Liver (tissue), 9 donors: ENCODE measurements around the gene ST7L. TPM values are rescaled to one million over a fixed set of nuclear protein-coding genes. Genes with fewer than 3 reads are reported as not detected.

Experiments
- DNase-seq: peaks from one replicate; pipeline ENCODE4 v3.0.0-alpha.2; 2017; ENCODE audit warnings: low spot score
- H3K27ac ChIP-seq, 2 donors: one replicate each; pipeline ENCODE4 v1.7.0; 2013; ENCODE audit warnings: inconsistent platforms in 2 of 2, low read length in 2 of 2, control low read depth in 1 of 2, low read depth in 1 of 2, mild to moderate bottlenecking in 1 of 2
- H3K27me3 ChIP-seq, 4 donors: one replicate each; pipeline versions ENCODE4 v1.6.1 to v1.7.0; 2013; ENCODE audit warnings: low read length in 3 of 4, inconsistent platforms in 1 of 4, mild to moderate bottlenecking in 1 of 4, moderate library complexity in 1 of 4; ENCODE audit not compliant: control insufficient read depth in 4 of 4, insufficient read depth in 4 of 4
- H3K36me3 ChIP-seq, 4 donors: one replicate each; pipeline versions ENCODE4 v1.6.1 to v1.7.0; 2013; ENCODE audit warnings: low read length in 3 of 4, mild to moderate bottlenecking in 3 of 4, low read depth in 1 of 4, moderate library complexity in 1 of 4; ENCODE audit not compliant: control insufficient read depth in 4 of 4, insufficient read depth in 3 of 4
- H3K4me1 ChIP-seq, 4 donors: one replicate each; pipeline versions ENCODE4 v1.6.1 to v1.7.0; 2013; ENCODE audit warnings: low read length in 3 of 4, mild to moderate bottlenecking in 3 of 4, moderate library complexity in 1 of 4; ENCODE audit not compliant: control insufficient read depth in 4 of 4, insufficient read depth in 4 of 4
- H3K4me3 ChIP-seq, 3 donors: one replicate each; pipeline versions ENCODE4 v1.6.1 to v1.7.0; 2013; ENCODE audit warnings: low read length in 3 of 3, control low read depth in 1 of 3, low read depth in 1 of 3, mild to moderate bottlenecking in 1 of 3
- H3K9ac ChIP-seq, 2 donors: one replicate each; pipeline ENCODE4 v1.7.0; 2013; ENCODE audit warnings: low read length in 2 of 2, mild to moderate bottlenecking in 2 of 2, moderate library complexity in 2 of 2, control low read depth in 1 of 2, low read depth in 1 of 2
- H3K9me3 ChIP-seq, 4 donors: one replicate each; pipeline versions ENCODE4 v1.6.1 to v1.7.0; 2013; ENCODE audit warnings: low read length in 3 of 4; ENCODE audit not compliant: control insufficient read depth in 4 of 4
- EGR1 ChIP-seq, 2 donors: IDR thresholded peaks; 2 replicates each; pipeline ENCODE4 v1.6.1; 2016 to 2018; ENCODE audit warnings: antibody characterized with exemption in 2 of 2, low read depth in 2 of 2
- FOXA1 ChIP-seq: IDR thresholded peaks from 2 replicates; pipeline ENCODE4 v1.6.1; 2016; ENCODE audit warnings: antibody characterized with exemption
- FOXA2 ChIP-seq: IDR thresholded peaks from 2 replicates; pipeline ENCODE4 v1.6.1; 2016; ENCODE audit warnings: antibody characterized with exemption
- GABPA ChIP-seq, 2 donors: IDR thresholded peaks in 1 of 2; conservative IDR thresholded peaks in 1 of 2; 2 replicates each; pipeline ENCODE4 v1.6.1; 2016; ENCODE audit warnings: antibody characterized with exemption in 2 of 2, mild to moderate bottlenecking in 1 of 2, moderate library complexity in 1 of 2
- HNF4A ChIP-seq, 2 donors: conservative IDR thresholded peaks; 2 replicates each; pipeline ENCODE4 v1.6.1; 2016; ENCODE audit warnings: antibody characterized with exemption in 2 of 2, mild to moderate bottlenecking in 2 of 2
- HNF4G ChIP-seq: IDR thresholded peaks from 2 replicates; pipeline ENCODE4 v1.6.1; 2016; ENCODE audit warnings: antibody characterized with exemption
- JUND ChIP-seq, 2 donors: IDR thresholded peaks; 2 replicates each; pipeline ENCODE4 v1.6.1; 2016; ENCODE audit warnings: antibody characterized with exemption in 2 of 2
- NR2F2 ChIP-seq: IDR thresholded peaks from 2 replicates; pipeline ENCODE4 v1.6.1; 2016; ENCODE audit warnings: antibody characterized with exemption
- RAD21 ChIP-seq, 2 donors: IDR thresholded peaks; 2 replicates each; pipeline ENCODE4 v1.6.1; 2016; ENCODE audit warnings: antibody characterized with exemption in 2 of 2, mild to moderate bottlenecking in 2 of 2
- RXRA ChIP-seq, 2 donors: IDR thresholded peaks; 2 replicates each; pipeline ENCODE4 v1.6.1; 2017 to 2018; ENCODE audit warnings: antibody characterized with exemption in 2 of 2, mild to moderate bottlenecking in 1 of 2
- SP1 ChIP-seq: IDR thresholded peaks from 2 replicates; pipeline ENCODE4 v1.6.1; 2018; ENCODE audit warnings: antibody characterized with exemption, mild to moderate bottlenecking
- TAF1 ChIP-seq: conservative IDR thresholded peaks from 2 replicates; pipeline ENCODE4 v1.6.1; 2016; ENCODE audit warnings: antibody characterized with exemption, mild to moderate bottlenecking
- YY1 ChIP-seq: IDR thresholded peaks from 2 replicates; pipeline ENCODE4 v1.6.1; 2016; ENCODE audit warnings: antibody characterized with exemption, mild to moderate bottlenecking
- WGBS: extraction: QIAGEN DNeasy Blood & Tissue Kit; methylation state at CpG from one replicate; pipeline ENCODE4 v1.1.7; 2013; 5-methylcytosine and 5-hydroxymethylcytosine counted together
- polyA plus RNA-seq, 2 donors: library from polyadenylated mRNA; stranded (reverse) in 1 of 2; unstranded in 1 of 2; fragments of 200-250 nt in 1 of 2; fragments of >200 nt in 1 of 2; fragmentation: Nextera tagmentation in 1 of 2; extraction: Ambion mirVana in 1 of 2; gene quantifications; one replicate each; pipeline versions ENCODE4 v1.2.1 to v1.2.3, GENCODE V29; 2013 to 2015
- total RNA-seq, 2 donors: library from RNA; depleted of rRNA; stranded (reverse); fragments of >200 nt; gene quantifications; one replicate each; pipeline ENCODE4 v1.2.3, GENCODE V29; 2014
- TF ChIP-seq, protein P1 (sequence below): IDR thresholded peaks from 2 replicates; pipeline ENCODE4 v1.6.1; 2016; ENCODE audit warnings: antibody characterized with exemption, mild to moderate bottlenecking
- TF ChIP-seq, protein P2 (sequence below): IDR thresholded peaks from 2 replicates; pipeline ENCODE4 v1.6.1; 2016; ENCODE audit warnings: antibody characterized with exemption
- TF ChIP-seq, protein P3 (sequence below): fragments of 150-350 bp; IDR thresholded peaks from 2 replicates; pipeline ENCODE4 v1.5.1; 2017; ENCODE audit warnings: improper control_type of control experiment, low read depth, low read length; ENCODE audit not compliant: missing input control
- TF ChIP-seq, protein P4 (sequence below): IDR thresholded peaks from 2 replicates; pipeline ENCODE4 v1.6.1; 2016; ENCODE audit warnings: antibody characterized with exemption
- TF ChIP-seq, protein P5 (sequence below): IDR thresholded peaks from 2 replicates; pipeline ENCODE4 v1.6.1; 2016; ENCODE audit warnings: antibody characterized with exemption
- donor health status: healthy.
- donor health status: healthy.
- donor health status: healthy.
- donor health status: healthy.
- donor health status: healthy.

ST7L gene
- total and polyA plus RNA-seq, 4 donors: 4.9 to 13.6 (median 9.5) TPM

DNA sequence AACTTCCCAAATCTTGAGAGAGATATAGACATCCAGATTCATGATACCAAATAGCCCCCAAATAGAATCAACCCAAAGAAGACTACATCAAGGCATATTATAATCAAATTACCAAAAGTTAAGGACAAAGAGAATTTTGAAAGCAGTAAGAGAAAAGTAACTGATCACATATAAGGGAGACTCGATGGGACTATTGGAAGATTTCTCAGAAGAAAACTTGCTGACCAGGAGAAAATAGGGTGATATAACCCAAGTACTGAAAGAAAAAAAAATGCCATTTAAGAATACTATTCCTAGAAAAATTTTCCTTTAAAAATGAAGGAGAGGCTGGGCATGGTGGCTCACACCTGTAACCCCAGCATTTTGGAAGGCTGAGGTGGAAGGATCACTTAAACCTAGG lies 140.6 kb downstream of the ST7L start:
- Histone ChIP-seq H3K27me3 (no peaks in the 10 kb centered on the region), H3K9ac (no peak overlapping the region), H3K36me3 (no peaks in the 10 kb centered on the region), H3K27ac (no peak overlapping the region), H3K4me1 (no peaks in the 10 kb centered on the region), H3K9me3 (peaks cover 0 to 8% (median 4%) of the 10 kb centered on the region in 4 donors), H3K4me3 (no peak overlapping the region)
- TF ChIP-seq, protein P1, sequence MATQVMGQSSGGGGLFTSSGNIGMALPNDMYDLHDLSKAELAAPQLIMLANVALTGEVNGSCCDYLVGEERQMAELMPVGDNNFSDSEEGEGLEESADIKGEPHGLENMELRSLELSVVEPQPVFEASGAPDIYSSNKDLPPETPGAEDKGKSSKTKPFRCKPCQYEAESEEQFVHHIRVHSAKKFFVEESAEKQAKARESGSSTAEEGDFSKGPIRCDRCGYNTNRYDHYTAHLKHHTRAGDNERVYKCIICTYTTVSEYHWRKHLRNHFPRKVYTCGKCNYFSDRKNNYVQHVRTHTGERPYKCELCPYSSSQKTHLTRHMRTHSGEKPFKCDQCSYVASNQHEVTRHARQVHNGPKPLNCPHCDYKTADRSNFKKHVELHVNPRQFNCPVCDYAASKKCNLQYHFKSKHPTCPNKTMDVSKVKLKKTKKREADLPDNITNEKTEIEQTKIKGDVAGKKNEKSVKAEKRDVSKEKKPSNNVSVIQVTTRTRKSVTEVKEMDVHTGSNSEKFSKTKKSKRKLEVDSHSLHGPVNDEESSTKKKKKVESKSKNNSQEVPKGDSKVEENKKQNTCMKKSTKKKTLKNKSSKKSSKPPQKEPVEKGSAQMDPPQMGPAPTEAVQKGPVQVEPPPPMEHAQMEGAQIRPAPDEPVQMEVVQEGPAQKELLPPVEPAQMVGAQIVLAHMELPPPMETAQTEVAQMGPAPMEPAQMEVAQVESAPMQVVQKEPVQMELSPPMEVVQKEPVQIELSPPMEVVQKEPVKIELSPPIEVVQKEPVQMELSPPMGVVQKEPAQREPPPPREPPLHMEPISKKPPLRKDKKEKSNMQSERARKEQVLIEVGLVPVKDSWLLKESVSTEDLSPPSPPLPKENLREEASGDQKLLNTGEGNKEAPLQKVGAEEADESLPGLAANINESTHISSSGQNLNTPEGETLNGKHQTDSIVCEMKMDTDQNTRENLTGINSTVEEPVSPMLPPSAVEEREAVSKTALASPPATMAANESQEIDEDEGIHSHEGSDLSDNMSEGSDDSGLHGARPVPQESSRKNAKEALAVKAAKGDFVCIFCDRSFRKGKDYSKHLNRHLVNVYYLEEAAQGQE: no peak
- TF ChIP-seq, protein P2, sequence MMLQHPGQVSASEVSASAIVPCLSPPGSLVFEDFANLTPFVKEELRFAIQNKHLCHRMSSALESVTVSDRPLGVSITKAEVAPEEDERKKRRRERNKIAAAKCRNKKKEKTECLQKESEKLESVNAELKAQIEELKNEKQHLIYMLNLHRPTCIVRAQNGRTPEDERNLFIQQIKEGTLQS: no peak
- DNase-seq: no peak
- 96% methylated on average over 1 of the region's 1 CpG for WGBS

DNA sequence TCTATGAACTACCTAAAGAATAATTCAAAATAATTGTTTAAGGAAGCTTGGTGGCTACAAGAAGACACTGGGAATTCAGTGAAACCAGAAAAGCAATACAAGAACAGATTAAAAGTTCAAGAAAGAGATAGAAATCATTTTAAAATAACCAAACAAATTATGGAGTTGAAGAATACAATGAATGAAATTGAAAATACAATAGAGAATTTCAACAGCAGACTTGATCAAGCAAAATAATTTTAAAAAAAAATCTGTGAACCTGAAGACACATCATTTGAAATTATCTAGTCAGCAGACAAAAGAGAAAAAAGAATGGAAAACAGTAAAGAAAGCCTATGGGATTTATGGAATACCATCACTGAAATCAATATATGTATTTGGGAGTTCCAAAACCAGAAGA lies 141.4 kb downstream of the ST7L start:
- TF ChIP-seq, protein P2: no peak
- TF ChIP-seq EGR1 (IDR thresholded peaks at IDR 0.05; ENCODE audit: low read depth in 2 of 2): no peak
- no peak for TF ChIP-seq TAF1
- TF ChIP-seq GABPA (IDR thresholded peaks at IDR 0.05 in 1 of 2, conservative IDR thresholded peaks at IDR 0.05 in 1 of 2): no peak
- TF ChIP-seq, protein P3, sequence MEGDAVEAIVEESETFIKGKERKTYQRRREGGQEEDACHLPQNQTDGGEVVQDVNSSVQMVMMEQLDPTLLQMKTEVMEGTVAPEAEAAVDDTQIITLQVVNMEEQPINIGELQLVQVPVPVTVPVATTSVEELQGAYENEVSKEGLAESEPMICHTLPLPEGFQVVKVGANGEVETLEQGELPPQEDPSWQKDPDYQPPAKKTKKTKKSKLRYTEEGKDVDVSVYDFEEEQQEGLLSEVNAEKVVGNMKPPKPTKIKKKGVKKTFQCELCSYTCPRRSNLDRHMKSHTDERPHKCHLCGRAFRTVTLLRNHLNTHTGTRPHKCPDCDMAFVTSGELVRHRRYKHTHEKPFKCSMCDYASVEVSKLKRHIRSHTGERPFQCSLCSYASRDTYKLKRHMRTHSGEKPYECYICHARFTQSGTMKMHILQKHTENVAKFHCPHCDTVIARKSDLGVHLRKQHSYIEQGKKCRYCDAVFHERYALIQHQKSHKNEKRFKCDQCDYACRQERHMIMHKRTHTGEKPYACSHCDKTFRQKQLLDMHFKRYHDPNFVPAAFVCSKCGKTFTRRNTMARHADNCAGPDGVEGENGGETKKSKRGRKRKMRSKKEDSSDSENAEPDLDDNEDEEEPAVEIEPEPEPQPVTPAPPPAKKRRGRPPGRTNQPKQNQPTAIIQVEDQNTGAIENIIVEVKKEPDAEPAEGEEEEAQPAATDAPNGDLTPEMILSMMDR: no peak
- TF ChIP-seq RAD21 (IDR thresholded peaks at IDR 0.05): no peak
- TF ChIP-seq HNF4A (conservative IDR thresholded peaks at IDR 0.05): no peak
- no peak for TF ChIP-seq JUND (IDR thresholded peaks at IDR 0.05)
- TF ChIP-seq NR2F2: no peak
- no peak for TF ChIP-seq FOXA2
- TF ChIP-seq, protein P1: no peak
- no peak for TF ChIP-seq RXRA (IDR thresholded peaks at IDR 0.05)
- TF ChIP-seq YY1: no peak
- TF ChIP-seq HNF4G: no peak
- TF ChIP-seq, protein P4, sequence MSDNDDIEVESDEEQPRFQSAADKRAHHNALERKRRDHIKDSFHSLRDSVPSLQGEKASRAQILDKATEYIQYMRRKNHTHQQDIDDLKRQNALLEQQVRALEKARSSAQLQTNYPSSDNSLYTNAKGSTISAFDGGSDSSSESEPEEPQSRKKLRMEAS: no peak
- no peak for TF ChIP-seq SP1
- TF ChIP-seq, protein P5, sequence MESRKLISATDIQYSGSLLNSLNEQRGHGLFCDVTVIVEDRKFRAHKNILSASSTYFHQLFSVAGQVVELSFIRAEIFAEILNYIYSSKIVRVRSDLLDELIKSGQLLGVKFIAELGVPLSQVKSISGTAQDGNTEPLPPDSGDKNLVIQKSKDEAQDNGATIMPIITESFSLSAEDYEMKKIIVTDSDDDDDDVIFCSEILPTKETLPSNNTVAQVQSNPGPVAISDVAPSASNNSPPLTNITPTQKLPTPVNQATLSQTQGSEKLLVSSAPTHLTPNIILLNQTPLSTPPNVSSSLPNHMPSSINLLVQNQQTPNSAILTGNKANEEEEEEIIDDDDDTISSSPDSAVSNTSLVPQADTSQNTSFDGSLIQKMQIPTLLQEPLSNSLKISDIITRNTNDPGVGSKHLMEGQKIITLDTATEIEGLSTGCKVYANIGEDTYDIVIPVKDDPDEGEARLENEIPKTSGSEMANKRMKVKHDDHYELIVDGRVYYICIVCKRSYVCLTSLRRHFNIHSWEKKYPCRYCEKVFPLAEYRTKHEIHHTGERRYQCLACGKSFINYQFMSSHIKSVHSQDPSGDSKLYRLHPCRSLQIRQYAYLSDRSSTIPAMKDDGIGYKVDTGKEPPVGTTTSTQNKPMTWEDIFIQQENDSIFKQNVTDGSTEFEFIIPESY: no peak
- no peak for TF ChIP-seq FOXA1
- Histone ChIP-seq H3K27ac (no peak overlapping the region), H3K27me3 (no peaks in the 10 kb centered on the region), H3K4me1 (no peaks in the 10 kb centered on the region), H3K9ac (no peak overlapping the region), H3K4me3 (no peak overlapping the region), H3K36me3 (no peaks in the 10 kb centered on the region), H3K9me3 (peaks cover 0 to 8% (median 4%) of the 10 kb centered on the region in 4 donors)
- no peak for DNase-seq
